Gastrocnemius medialis (tissue), 4 donors: ENCODE data around the gene SP2. TPM values are rescaled to one million over a fixed set of nuclear protein-coding genes. Genes with fewer than 3 reads are reported as not detected.

ENCODE experiments used
- ATAC-seq, 2 donors: fragments of 150-250 bp; one replicate each; pipeline ENCODE4 v1.9.1; 2016
- DNase-seq, 2 donors: peaks; one replicate each; pipeline ENCODE4 v3.0.0-alpha.2; 2019
- H3K27ac ChIP-seq, 4 donors: fragments of 200-600 bp; sonication (generic); 1 replicate in 1 of 4; 2 replicates in 3 of 4; pipeline ENCODE4 v1.5.1; 2016 to 2018; ENCODE audit warnings: mild to moderate bottlenecking in 2 of 4, moderate library complexity in 1 of 4
- H3K27me3 ChIP-seq, 3 donors: fragments of 200-600 bp; sonication (generic) in 2 of 3; 1 replicate in 1 of 3; 2 replicates in 2 of 3; pipeline versions ENCODE4 v1.5.1 to v1.6.0; 2016 to 2019; ENCODE audit warnings: mild to moderate bottlenecking in 1 of 3, moderate library complexity in 1 of 3
- H3K36me3 ChIP-seq, 2 donors: fragments of 200-600 bp; sonication (generic) in 1 of 2; one replicate each; pipeline ENCODE4 v1.5.1; 2017 to 2018
- H3K4me1 ChIP-seq, 2 donors: fragments of 200-600 bp; sonication (generic) in 1 of 2; one replicate each; pipeline ENCODE4 v1.5.1; 2016 to 2017; ENCODE audit warnings: mild to moderate bottlenecking in 2 of 2
- H3K4me3 ChIP-seq, 4 donors: fragments of 200-600 bp; sonication (generic) in 3 of 4; 1 replicate in 1 of 4; 2 replicates in 3 of 4; pipeline ENCODE4 v1.5.1; 2016 to 2019; ENCODE audit warnings: mild to moderate bottlenecking in 2 of 4
- H3K9me3 ChIP-seq, 3 donors: fragments of 200-600 bp; sonication (generic) in 2 of 3; 1 replicate in 1 of 3; 2 replicates in 2 of 3; pipeline ENCODE4 v1.5.1; 2016 to 2019
- POLR2A ChIP-seq, 2 donors: fragments of 450-650 bp; IDR thresholded peaks; one replicate each; pipeline ENCODE4 v1.6.1; 2017; ENCODE audit warnings: antibody characterized with exemption in 2 of 2, mild to moderate bottlenecking in 2 of 2, moderate library complexity in 2 of 2
- in situ Hi-C, 4 donors: fragments of 200-750 bp; cut with MboI; loops; one replicate each; pipeline versions ENCODE4 v1.15.0 to v1.8.0; 2017; ENCODE audit warnings: low sequenced_read_pairs in 4 of 4
- intact Hi-C: fragments of 100-400 bp; cut with DNase I; formaldehyde crosslinking; loops from one replicate; pipeline ENCODE4 v1.15.1; 2023; ENCODE audit warnings: low total_unique reads
- total RNA-seq, 4 donors: library from RNA; depleted of rRNA; stranded (reverse); fragments of >200 nt; gene quantifications; one replicate each; pipeline versions ENCODE4 v1.1.0 to v1.2.3, GENCODE V29; 2016
- TF ChIP-seq, protein P1 (sequence below), 5 experiments: fragments of 450-650 bp in 3 of 5; fragments of 200-600 bp in 2 of 5; sonication (generic) in 2 of 5; IDR thresholded peaks in 4 of 5; conservative IDR thresholded peaks in 1 of 5; 1 replicate in 4 of 5; 2 replicates in 1 of 5; pipeline ENCODE4 v1.5.1; 2016 to 2019; ENCODE audit warnings: antibody characterized with exemption in 5 of 5, mild to moderate bottlenecking in 3 of 5, moderate library complexity in 3 of 5

Gene SP2
- total RNA-seq, 4 donors from 2014 or later: 5.5 to 28.6 (median 7.0) TPM

DNA sequence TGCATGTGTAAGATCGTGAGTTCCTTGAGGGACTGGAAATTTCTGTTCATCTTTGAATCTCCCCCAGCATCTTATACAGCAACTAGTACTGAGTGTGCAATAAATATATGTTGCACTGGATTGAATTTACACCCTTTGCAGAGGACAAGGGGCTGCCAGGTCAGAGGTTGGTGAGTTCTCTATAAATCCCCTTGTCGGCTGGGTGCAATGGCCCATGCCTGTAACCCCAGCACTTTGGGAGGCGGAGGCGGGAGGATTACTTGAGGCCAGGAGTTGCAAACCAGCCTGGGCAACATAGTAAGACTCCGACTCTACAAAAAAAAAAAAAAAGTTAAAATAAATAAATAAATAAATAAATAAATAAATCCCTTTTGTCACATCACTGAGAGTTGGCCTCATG, 35.6 kb upstream of the SP2 start:
- H3K36me3 ChIP-seq: no peaks in the 10 kb centered on the region
- H3K4me3 ChIP-seq: no peak overlapping the region
- H3K27me3 ChIP-seq: peaks cover 18 to 30% (median 22%) of the 10 kb centered on the region in 3 donors
- no peak overlapping the region for H3K27ac ChIP-seq
- H3K9me3 ChIP-seq: no peaks in the 10 kb centered on the region
- no peaks in the 10 kb centered on the region for H3K4me1 ChIP-seq
- no peak for TF ChIP-seq POLR2A (IDR thresholded peaks at IDR 0.05)
- TF ChIP-seq, protein P1, sequence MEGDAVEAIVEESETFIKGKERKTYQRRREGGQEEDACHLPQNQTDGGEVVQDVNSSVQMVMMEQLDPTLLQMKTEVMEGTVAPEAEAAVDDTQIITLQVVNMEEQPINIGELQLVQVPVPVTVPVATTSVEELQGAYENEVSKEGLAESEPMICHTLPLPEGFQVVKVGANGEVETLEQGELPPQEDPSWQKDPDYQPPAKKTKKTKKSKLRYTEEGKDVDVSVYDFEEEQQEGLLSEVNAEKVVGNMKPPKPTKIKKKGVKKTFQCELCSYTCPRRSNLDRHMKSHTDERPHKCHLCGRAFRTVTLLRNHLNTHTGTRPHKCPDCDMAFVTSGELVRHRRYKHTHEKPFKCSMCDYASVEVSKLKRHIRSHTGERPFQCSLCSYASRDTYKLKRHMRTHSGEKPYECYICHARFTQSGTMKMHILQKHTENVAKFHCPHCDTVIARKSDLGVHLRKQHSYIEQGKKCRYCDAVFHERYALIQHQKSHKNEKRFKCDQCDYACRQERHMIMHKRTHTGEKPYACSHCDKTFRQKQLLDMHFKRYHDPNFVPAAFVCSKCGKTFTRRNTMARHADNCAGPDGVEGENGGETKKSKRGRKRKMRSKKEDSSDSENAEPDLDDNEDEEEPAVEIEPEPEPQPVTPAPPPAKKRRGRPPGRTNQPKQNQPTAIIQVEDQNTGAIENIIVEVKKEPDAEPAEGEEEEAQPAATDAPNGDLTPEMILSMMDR (IDR thresholded peaks at IDR 0.05 in 4 of 5, conservative IDR thresholded peaks at IDR 0.05 in 1 of 5): no peak
- in situ Hi-C loops (no loop called here), intact Hi-C loops (no loop called here)
- ATAC-seq: no peak
- DNase-seq: no peak

DNA sequence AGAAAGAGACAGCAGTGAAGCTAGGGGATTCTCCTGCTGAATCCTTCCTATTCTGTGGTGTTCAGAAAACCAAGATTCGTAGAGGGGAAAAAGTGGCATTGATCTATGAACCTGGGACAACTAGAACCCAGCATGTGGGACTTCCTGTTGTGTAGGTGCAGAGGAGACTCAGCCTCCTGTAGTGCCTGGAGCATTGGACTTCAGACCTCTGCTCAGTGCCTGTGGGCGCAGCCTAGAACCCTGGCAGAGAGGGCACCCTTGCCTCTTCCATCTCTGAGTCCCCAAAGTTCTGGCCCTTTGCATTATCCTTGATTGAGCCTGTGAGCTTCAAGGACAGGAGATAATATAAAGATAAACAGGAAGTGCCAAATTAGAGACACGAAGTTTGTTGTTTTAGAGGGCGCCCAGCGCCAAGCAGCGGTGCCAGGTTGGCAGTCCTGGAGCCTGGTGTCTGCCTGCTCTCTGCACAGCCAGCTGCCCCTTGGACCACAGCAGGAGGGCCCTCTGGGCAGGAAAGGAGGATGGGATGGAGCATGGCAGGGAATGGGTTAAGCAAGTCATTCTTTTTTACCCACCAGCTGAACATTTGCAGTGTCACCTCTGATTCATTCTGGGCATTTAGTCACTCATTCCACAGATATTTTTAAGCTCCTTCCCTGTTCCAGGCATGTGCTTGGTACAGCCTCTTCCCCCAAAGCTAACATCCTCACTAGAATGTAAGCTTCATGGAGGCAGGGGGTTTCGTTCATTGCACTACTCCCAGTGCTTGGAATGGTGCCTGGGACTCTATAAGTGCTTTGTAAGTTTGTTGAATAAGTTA, 33.2 kb upstream of the SP2 start:
- no peak overlapping the region for H3K27ac ChIP-seq
- ATAC-seq (no peak), DNase-seq (no peak)
- no peaks in the 10 kb centered on the region for H3K4me1 ChIP-seq
- in situ Hi-C loops (no loop called here), intact Hi-C loops (no loop called here)
- H3K9me3 ChIP-seq: no peaks in the 10 kb centered on the region
- TF ChIP-seq POLR2A (IDR thresholded peaks at IDR 0.05): no peak
- TF ChIP-seq, protein P1 (IDR thresholded peaks at IDR 0.05 in 4 of 5, conservative IDR thresholded peaks at IDR 0.05 in 1 of 5): no peak
- no peak overlapping the region for H3K4me3 ChIP-seq
- H3K27me3 ChIP-seq: peaks cover 13 to 34% (median 19%) of the 10 kb centered on the region in 3 donors
- H3K36me3 ChIP-seq: no peaks in the 10 kb centered on the region

DNA sequence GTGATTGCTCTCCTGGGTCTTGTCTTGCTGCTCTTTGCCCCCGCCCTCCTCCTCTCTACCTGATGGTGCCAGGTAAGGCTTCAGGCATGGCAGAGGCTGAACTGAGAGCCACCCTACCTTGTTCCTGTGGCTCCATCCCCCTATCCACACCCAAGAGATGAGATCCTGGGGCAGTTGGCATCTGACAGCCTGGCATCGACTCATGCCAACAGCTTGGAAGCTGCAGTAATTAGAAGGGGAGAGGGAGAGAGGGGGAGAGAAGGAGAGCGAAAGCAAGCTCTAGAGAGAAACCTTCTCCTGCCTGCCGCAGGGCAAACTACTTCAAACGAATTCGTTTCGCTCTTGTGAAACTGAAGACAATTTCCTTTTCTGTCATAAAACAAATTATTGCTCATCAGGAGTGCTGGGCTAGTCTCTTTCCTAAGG, 31.2 kb upstream of the SP2 start:
- in situ Hi-C loops (no loop called here), intact Hi-C loops (no loop called here)
- no peaks in the 10 kb centered on the region for H3K4me1 ChIP-seq
- ATAC-seq: no peak
- TF ChIP-seq POLR2A (IDR thresholded peaks at IDR 0.05): no peak
- TF ChIP-seq, protein P1 (IDR thresholded peaks at IDR 0.05 in 4 of 5, conservative IDR thresholded peaks at IDR 0.05 in 1 of 5): no peak
- no peaks in the 10 kb centered on the region for H3K9me3 ChIP-seq
- H3K27me3 ChIP-seq: peaks cover 24 to 43% (median 28%) of the 10 kb centered on the region in 3 donors
- no peak overlapping the region for H3K4me3 ChIP-seq
- H3K27ac ChIP-seq: no peak overlapping the region
- no peaks in the 10 kb centered on the region for H3K36me3 ChIP-seq
- no peak for DNase-seq

DNA sequence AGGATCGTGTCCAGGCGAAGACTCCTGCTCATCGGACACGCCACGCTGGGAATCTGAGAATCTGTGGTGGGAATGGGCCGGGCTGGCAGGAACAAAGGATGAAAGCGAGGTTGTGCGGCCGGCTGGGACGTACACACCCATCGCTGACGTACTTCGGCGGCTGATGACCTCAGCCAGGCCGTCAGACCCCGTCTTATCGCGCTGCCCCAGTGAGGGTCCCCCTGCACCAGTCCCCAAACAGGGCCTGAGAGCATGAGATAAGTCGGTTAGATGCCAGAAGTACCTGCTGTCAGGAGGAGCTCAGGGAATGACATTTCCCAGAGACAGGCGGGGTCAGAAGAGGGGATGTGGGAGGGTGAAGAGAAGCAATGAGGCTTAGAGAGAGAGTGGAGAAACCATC, 29.1 kb upstream of the SP2 start:
- intact Hi-C loops: no loop called here
- in situ Hi-C loops: no loop called here
- Histone ChIP-seq H3K4me3 (no peak overlapping the region), H3K27me3 (peaks cover 33 to 61% (median 39%) of the 10 kb centered on the region in 3 donors), H3K27ac (no peak overlapping the region), H3K9me3 (no peaks in the 10 kb centered on the region), H3K36me3 (no peaks in the 10 kb centered on the region), H3K4me1 (no peaks in the 10 kb centered on the region)
- TF ChIP-seq, protein P1 (IDR thresholded peaks at IDR 0.05 in 4 of 5, conservative IDR thresholded peaks at IDR 0.05 in 1 of 5): no peak
- TF ChIP-seq POLR2A (IDR thresholded peaks at IDR 0.05): no peak
- ATAC-seq (no peak), DNase-seq (no peak)
